DMS53 (cell line): ENCODE measurements around the gene PPP1R3G.
A peak's percentile ranks its signal among the peaks of the same experiment; 100 is the strongest.

Experiments
- DNase-seq: peaks from one replicate; lab custom pipeline; 2025; lab: John Stamatoyannopoulos, UW

The PPP1R3G gene

GRCh38 chr6:5072440-5072839 is 12.7 kb upstream of the PPP1R3G start:
- no peak for DNase-seq

DNA sequence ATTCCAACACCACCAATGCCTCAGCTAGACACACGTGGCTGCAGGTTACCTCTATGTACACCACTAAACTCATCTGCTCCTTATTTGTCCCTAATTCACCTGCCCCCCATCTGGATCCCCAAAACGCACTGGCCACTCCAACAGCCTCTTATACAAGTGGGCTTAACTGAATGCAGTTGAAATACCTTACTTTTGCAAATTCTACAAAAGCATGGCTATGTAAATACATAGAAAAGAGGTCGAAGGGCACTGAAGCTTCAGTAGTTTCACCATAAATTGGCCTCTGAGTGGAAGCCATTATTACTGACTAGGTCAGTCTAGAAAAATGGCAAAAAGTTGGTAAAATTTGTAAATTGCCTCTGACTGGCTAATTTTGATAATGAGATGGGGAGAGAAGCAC is 11.1 kb upstream of the PPP1R3G start:
- no peak for DNase-seq

DNA sequence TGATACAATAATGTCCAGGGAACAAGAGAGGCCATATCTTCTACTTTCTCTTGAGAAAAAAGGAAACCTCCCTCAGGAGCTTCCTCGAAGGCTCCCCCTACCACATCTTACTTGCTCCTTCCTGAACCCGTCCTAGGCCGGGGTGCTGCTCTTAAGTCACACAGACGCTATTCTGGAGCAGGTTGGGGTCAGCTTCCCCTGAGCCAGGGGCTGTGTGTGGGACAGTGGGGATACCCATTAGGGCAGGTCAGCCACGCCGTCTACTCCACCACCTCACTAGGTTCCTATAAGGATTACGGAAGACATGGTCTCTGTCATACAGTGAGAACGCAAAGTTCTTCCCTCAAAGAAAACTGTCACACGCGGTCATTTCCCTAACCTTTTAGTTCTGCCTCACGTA is 8.2 kb upstream of the PPP1R3G start:
- DNase-seq, result no peak

DNA sequence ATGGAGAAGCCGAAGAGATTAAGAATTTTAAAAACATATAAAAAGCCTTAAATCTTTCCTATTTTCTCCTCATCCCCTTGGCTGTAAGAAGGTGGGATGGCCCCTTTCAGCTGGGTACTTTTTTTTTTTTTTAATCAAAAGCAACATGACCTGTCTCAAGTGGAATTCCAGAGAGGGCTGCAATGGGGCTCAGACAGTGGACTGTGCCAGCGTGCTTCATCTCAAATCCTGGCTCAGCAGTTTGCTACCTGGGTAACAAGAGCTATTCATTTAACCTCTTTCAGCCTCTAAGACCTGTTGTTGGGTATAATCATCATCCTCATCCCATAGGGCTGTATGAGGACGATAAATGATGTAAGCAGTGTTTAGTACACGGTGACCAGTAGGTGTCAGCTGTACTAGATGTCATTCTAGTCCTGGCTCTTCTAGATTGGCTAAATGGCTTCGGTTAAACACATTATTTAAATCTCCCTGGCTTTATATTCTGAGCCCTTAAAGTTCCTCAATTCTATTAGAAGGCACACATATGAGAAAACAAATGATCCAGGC is 6.9 kb upstream of the PPP1R3G start:
- DNase-seq, result peak; percentile 56

DNA sequence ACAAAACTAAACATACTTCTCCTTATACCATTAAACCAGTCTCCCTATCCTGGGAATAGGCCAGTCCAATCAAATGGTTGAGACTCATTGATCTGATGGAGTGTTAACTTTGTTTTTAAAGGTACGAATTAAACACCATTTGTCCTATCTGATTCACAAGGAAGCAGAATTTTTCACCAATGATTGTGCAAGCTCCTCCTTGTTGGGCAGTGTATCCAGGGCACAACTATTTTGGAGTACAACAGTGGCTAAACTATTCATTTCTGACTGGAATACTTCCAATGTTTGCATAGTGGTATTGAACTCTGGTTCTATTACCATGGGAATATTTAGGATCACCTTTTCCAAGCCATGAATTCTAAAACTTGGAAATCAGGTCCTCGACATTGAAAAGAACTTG is 5.4 kb upstream of the PPP1R3G start:
- DNase-seq, result no peak

GRCh38 chr6:5080574-5080973 is 4.6 kb upstream of the PPP1R3G start:
- no peak for DNase-seq

DNA sequence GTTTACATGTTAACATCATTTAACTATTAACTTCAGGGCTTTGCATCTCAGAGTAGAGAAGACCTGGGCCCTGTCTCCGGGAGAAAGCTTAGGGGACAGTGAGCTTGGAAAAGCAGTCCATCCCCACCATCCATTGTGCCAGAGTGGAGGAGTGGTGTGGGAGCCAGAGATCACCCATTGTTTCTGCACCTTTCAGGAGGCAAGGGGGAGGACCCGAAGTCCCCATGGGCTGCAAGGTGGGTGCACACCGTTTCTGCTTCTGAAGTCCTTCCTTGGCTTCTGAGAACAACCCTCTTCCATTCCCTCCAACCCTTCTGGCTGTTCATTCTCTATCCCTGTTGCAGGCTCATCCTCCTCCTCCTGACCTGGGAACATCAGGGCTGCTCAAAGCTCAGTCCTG is 4.0 kb upstream of the PPP1R3G start:
- DNase-seq, result no peak

DNA sequence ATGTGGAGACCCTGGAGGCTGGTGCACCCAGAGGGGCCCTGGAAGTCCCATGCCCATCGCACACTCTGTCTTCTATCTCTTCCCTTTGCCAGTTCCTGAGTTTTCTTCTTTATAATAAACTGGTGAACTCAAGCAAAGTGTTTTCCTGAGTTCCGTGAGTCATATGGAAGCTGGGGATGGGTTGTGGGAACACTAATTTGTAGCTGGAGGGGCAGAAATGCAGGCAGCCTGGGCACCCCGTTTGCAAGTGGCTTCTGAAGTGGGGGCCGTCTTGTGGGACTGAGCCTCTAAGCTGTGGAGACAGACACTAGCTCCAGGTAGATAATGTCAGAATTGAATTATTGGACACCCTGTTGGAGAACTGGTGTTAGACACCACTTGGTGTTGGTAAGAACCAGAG is 3.2 kb upstream of the PPP1R3G start:
- no peak for DNase-seq

DNA sequence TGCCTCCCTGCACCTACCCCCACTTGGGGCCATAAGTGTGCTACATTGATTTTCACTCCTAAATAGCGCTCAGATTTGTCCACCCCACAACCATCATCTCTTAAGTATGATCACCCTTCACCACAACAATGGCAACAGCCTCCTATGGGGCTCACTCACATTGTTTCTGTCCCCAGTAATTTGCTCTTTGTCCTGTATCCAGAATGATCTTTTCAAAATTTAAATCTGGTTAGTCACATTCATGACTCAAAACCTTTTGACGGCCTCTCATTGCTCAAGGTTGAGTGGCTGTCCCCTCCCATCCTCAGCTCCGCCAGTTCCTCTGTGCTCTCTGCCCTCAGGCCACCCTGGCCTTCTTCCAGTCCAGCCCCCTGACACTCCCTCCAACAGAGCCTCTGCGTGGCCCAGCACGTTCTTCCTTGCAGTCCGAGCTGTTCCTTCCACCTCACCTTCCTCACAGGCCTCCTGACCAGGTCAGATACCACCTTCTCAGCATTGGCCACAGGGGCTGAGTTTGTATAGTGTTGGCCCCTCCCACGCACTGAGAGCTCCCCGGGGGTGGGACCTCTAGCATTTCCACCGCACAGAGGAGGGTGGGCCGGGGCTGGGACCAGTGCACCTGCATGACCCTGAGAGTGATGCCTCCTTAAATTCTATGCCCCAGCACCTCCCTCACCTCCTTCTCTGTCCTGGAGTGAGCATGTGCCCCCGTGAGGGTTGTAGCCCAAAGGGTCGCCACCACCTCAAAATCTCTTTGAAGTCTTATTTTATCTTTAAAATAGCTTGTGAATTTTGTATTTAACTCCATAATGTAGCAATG is 2.4 kb upstream of the PPP1R3G start:
- DNase-seq, result no peak

- no peak for DNase-seq
Measured at GRCh38 chr6:5083307-5083583, 1.9 kb upstream of the PPP1R3G start.

- no peak for DNase-seq
Measured at GRCh38 chr6:5083813-5084359, 1.3 kb upstream of the PPP1R3G start.

DNA sequence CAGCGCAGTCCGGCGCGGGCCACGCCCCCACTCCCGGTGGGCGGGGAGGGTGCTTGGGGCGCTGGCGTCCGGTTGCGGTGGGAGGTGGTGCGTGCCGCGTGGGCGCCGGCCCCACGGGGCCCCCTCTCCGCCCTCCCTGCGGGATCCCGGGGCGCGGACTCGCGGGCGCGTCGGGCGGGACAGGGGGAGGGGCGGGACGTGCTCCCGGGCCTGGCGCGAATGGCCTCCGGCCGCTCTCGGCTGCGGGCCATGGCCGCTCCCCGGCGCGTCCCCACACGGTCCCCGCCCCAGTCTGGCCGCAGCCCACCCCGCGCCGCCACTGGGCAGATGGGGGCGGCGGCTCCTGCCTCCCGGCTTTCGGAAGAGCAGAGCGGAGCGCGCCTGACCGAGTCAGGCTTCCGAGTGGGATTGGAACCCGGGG is 771 bp upstream of the PPP1R3G start:
- peak; percentile 54 for DNase-seq

DNA sequence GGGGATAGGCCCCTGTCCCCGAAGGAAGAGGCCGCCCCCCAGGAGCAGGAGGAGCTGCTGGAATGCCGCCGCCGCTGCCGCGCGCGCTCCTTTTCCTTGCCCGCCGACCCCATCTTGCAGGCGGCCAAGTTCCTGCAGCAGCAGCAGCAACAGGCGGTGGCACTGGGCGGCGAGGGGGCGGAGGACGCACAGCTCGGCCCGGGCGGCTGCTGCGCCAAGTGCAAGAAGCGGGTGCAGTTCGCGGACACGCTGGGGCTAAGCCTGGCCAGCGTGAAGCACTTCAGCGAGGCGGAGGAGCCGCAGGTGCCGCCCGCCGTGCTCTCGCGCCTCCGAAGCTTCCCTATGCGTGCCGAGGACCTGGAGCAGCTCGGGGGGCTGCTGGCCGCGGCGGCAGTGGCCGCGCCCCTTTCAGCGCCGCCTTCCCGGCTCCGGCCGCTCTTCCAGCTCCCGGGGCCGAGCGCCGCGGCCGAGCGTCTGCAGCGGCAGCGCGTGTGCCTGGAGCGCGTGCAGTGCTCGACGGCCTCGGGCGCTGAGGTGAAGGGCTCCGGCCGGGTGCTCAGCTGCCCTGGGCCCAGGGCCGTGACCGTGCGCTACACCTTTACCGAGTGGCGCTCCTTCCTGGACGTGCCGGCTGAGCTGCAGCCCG is 630 bp downstream of the PPP1R3G start:
- peak; percentile 71 for DNase-seq

DNA sequence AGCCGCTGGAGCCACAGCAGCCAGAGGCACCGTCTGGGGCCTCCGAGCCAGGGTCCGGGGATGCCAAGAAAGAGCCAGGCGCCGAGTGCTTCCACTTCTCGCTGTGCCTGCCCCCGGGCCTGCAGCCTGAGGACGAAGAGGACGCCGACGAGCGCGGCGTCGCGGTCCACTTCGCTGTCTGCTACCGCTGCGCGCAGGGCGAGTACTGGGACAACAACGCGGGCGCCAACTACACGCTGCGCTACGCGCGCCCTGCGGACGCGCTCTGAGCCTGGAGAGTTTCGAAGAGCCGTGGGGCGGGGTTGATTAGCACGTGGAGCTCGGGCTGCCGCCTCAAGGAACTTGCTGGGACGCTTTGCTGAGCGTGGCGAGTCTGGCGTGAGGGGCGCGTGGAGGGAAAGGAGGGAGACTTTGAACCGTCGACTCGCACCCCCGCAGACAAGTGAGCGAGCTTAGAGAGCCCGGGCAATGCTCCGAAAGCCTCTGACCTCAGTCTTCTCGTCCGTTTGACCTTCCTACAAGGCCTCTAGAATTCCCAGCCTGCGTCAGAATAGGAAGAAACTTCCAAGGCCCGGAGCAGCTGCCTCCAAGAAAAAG is 1.3 kb downstream of the PPP1R3G start:
- no peak for DNase-seq

DNA sequence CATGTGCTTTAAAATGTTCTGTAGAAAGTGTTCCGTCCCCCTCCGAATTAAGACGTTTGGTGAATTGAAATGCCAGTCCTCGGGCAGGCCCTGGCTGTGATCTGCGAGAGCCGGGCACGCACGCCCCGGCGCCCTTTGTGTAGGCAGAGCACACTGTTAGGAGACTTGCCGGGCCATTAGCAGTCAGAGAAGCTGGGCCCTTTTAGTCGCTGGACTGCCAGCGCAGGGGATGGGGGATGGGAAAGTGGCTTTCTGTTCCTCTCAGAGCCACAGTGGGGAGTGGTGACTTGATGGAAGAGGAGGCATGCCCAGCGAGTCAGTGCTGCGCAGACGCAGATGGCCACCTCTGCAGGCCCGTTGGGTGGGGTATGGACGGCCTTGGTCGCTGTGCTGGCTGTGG is 2.2 kb downstream of the PPP1R3G start:
- no peak for DNase-seq

DNA sequence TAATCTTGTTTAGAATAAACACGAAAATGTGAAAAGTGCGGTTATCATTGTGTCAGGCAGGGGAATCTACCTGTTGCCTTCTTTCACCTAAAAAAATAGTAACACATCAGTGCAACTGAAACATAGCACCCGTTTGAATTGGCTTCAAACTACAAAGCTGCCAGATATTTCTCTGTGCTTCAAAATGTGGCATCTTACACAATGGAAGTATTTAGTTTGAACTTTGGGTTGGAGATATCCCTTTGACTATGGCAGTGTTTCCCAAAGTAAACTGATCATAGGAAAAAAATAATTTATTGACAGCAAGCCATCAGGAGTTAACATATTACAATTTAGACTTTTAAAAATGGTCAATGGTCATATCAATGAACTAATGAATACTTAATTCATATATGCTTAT is 3.6 kb downstream of the PPP1R3G start:
- DNase-seq, result no peak

GRCh38 chr6:5089481-5090438 is 4.6 kb downstream of the PPP1R3G start:
- DNase-seq, result no peak

DNA sequence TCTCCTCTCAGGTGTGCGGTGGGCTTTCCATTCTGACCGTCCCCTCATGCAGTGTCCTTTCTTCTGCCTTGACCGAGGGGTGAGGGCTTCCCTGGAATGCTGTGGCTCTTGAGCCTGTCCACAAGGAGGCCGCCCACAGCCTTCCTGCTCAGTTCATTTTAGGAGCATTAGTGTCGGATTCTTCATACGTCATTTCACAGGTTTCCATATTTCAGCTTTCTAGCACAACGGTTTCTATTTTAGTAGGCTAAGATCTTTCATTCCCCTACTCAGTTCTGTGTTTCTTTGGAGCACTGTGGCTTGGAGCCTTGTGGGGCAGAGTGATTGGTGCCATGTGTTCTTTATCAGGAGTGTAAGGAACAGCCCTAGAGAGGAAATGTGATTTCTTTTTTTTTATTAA is 5.5 kb downstream of the PPP1R3G start:
- no peak for DNase-seq

- no peak for DNase-seq
Measured at GRCh38 chr6:5091210-5092069, 6.3 kb downstream of the PPP1R3G start.

DNA sequence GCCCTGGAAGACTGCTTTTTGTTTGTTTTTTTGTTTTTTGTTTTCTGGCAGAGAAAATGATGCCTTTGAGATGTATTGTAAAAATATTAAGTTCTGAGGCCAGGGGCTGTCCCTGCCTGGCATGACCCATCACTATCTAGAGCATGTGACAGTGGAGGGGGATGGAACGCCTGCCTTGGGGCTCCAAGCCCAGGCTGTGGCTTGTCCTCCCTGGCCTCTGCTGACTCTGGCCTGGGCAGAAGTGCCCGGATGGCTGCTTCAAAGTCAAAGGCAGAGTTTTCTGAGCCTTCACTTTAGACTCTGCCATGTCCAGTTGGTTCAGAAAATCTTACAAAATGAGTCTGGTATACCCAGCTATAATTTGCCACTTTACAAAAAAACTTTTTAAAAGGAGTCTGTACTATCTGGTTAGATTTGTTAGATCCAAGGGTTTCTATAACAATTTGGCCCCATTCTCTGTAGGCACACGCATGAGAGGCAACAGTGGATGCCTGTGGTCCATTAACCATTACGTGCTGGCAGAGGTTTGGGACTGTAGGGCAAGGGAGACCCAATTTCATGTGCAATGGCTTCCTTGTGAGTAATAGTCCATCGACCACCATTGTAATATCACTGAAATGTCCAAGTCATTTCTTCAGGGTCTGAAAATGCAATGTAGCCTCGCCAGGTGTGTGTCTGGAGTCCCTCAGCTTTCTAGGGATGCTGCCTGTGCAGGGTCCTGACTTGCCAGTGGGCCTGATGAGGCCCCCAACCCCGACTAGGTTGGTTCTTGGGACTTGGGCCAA is 8.3 kb downstream of the PPP1R3G start:
- DNase-seq, result no peak
